Uterus (tissue), 2 donors: Measurements from ENCODE around the gene CSKMT.

ENCODE experiments used
- POLR2A ChIP-seq, 2 donors: fragments of 450-650 bp; IDR thresholded peaks; one replicate each; pipeline ENCODE4 v1.6.1; 2016; ENCODE audit warnings: antibody characterized with exemption in 2 of 2, mild to moderate bottlenecking in 1 of 2, moderate library complexity in 1 of 2
- TF ChIP-seq, protein P1 (sequence below), 4 experiments: fragments of 200-600 bp in 2 of 4; fragments of 450-650 bp in 2 of 4; sonication (generic) in 2 of 4; IDR thresholded peaks; one replicate each; pipeline ENCODE4 v1.5.1; 2016 to 2019; ENCODE audit warnings: antibody characterized with exemption in 4 of 4, mild to moderate bottlenecking in 2 of 4, moderate library complexity in 1 of 4

DNA sequence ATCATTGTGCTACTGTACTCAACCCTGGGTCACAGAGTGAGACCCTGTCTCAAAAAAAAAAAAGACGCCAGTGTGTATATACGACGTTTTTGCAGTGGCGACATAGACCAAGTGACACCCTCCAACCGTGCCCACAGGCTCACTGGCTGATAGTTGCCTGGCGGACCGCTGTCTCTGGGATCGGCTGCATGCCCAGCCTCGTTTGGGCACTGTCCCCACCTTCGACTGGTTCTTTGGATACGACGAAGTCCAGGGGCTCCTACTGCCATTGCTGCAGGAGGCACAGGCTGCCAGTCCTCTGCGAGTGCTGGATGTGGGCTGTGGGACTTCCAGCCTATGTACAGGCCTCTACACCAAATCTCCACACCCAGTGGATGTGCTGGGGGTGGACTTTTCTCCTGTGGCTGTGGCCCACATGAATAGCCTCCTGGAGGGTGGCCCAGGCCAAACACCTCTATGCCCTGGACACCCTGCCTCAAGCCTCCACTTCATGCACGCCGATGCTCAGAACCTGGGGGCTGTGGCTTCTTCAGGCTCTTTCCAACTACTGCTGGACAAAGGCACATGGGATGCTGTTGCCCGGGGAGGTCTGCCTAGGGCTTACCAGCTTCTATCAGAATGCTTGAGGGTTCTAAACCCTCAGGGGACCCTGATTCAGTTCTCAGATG, 1.3 kb downstream of the CSKMT start:
- TF ChIP-seq POLR2A (IDR thresholded peaks at IDR 0.05) = no peak
- TF ChIP-seq, protein P1, sequence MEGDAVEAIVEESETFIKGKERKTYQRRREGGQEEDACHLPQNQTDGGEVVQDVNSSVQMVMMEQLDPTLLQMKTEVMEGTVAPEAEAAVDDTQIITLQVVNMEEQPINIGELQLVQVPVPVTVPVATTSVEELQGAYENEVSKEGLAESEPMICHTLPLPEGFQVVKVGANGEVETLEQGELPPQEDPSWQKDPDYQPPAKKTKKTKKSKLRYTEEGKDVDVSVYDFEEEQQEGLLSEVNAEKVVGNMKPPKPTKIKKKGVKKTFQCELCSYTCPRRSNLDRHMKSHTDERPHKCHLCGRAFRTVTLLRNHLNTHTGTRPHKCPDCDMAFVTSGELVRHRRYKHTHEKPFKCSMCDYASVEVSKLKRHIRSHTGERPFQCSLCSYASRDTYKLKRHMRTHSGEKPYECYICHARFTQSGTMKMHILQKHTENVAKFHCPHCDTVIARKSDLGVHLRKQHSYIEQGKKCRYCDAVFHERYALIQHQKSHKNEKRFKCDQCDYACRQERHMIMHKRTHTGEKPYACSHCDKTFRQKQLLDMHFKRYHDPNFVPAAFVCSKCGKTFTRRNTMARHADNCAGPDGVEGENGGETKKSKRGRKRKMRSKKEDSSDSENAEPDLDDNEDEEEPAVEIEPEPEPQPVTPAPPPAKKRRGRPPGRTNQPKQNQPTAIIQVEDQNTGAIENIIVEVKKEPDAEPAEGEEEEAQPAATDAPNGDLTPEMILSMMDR (IDR thresholded peaks at IDR 0.05) = no peak
